GM21825 (cell line): ENCODE results near the gene QRICH1.
A peak's percentile ranks its signal among the peaks of the same experiment; 100 is the strongest.

Experiments
- ATAC-seq: cut with Tn5 transposase; IDR thresholded peaks from one replicate; pipeline ENCODE4 v1.9.1; 2021; ENCODE audit warnings: mild to moderate bottlenecking, moderate library complexity; ENCODE audit not compliant: unreplicated experiment

QRICH1 gene

GRCh38 chr3:49001155-49001554 lies 92.7 kb downstream of the QRICH1 start:
- no peak for ATAC-seq

- ATAC-seq = no peak
Measured at GRCh38 chr3:48999085-48999858, 94.6 kb downstream of the QRICH1 start.

- ATAC-seq = no peak
Measured at GRCh38 chr3:48997714-48998637, 95.9 kb downstream of the QRICH1 start.

DNA sequence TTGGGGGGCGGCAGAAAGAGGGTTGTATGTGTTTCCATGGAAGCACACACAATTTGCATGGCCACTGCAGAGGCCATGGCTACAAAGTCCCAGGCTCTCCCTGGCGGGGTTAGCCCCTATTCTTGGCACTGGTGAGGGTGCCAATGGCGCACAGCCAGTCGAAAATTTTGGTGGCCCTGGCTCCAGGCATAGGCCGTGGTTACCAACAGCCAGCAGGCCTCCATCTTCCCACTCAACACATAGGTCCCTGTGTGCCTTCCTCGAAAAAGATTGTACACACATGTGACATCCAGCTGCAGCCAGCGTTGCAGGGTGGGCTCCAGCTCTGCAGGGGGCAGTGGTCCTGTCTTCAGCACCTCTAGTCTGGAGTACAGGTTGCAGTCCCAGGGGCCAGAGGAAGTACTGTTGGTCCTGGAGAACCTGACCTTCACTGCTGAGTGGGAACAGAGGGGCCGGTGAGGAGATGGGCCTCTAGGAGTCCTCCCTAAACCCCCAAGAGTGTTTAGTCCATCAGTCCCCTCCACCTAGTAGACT lies 96.7 kb downstream of the QRICH1 start:
- ATAC-seq = no peak

DNA sequence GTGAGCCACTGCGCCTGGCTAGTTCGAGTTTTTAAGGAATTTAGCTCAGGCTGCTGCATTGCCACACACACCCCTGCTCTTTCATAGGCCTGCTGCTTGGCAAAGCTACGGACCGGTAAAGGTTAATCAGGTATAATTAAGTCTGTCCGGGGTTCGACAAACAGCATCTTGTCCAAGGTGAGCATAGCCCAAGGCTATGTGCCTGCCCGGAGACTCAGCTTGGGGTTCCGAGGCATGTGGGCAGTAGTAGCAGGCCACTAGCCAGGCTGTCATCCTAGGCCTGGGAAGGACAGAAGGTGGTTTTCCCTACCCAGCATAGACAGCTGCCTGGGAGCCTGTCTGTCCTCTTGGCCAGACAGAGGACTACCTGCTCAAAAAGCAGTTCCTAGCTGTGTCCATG lies 97.2 kb downstream of the QRICH1 start:
- no peak for ATAC-seq

DNA sequence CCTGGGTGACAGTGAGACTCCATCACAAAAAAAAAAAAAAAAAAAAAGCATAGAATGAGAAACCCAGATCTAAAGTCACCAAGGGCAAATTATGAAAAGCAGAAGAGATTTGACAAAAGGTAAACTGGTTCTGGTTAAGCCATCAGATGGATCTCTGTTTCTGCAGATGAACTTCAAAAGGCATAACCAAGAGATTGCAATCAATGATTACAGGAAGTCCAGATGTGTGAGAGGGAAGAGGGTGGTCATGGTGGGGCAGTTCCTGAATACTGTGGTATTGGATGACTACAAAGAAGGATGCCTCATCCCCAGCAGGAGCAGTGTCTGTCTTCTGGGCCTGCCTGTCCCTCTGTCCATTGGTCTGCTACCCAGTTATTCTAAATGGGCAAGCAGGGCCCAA lies 100.0 kb downstream of the QRICH1 start:
- no peak for ATAC-seq

DNA sequence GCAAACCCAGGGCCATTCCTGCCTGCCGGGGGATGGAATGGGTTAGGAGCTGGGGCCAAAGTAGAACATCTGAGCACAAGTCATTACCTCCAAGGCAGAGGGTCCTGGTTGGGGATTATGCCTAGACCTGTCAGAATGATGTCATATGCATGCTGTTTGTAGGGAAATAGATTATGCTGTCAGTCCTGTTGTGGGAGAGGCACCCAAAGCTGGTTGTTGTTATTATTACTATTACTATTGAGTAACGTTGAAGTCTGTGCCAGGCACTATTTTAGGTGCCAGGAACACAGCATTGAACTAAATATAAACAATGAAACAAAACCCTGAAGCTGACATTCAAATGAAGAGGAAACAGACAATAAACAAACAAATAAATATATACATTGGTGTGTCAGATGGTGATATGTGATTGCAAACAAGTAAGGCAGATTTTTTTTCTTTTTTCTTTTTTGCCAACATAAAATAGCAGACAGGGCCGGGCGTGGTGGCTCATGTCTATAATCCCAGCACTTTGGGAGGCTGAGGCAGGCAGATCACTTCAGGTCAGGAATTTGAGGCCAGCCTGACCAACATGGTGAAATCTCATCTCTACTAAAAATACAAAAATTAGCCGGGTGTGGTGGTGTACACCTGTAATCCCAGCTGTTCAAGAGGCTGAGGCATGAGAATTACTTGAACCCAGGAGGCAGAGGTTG lies 101.9 kb downstream of the QRICH1 start:
- ATAC-seq = no peak

DNA sequence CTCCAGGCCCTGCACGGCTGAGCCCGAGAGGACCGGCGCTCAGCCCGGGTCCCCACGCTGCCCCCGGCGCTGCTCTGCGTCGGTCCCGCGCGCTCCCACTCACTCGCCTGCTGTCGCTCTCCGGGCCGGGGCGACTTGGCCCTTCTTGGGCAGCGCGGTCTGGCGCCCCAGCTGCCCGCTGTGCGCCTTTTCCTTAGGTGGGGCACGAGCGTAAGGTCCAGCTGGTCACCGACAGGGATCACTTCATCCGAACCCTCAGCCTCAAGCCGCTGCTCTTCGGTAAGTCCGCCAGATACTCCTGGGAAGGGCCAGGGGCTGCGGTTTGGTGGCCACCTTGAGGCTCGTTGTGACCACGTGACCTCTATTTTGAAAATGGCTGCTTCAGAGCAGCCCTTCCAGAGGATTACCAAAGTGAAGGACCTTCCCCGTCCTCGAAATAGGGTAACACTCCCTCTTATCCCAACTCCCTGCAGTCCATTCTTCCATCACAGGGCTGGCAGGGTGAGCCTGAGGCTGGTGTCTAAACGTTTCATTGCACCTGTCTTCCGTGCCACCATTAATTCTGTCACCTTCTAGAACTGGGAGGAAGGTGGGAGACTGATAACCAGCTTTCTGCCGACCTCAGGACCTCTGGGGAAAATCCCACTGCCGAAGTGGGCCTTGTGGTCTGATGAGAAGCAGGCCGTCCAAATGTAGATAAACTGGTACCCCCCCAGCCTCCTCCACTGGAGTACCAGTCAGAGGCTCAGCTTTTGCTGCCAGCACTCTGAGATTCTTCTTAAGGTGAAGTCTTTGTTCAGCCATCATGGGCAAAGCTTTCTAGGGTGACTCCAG lies 103.0 kb downstream of the QRICH1 start:
- ATAC-seq = peak; percentile 17

GRCh38 chr3:48989796-48990635 lies 103.9 kb downstream of the QRICH1 start, which contains the start of gene P4HTM:
Gene P4HTM (plus strand): TSS chr3:48990241. CDS start chr3:48990257, 16 bp downstream.
- peak; percentile 58 for ATAC-seq

GRCh38 chr3:48989126-48989795 lies 104.6 kb downstream of the QRICH1 start:
- no peak for ATAC-seq

DNA sequence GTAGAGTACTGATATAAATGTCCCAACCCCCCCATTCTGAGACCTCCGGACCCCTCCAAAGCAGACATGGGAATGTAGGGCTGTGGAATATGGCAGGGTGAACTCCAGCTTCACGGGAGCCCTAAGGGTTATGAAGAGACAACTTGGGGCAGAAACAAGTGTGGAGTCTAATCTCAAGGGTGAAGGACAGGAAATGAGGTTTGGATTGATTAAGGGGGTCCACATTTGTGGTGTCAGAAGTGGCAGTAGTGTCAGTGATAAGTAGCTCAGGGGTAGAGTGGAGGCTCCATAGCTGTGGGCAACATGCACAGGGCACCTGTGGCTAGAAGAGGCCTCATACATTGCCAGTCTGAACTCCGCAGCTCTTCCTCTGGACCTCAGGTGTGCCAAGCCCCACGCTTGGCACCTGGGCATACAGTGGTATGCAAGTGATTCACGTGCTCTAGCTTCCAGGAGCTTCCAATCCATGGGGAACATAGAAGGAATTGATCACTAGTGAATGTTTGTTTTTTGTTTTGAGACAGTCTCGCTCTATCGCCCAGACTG lies 108.0 kb downstream of the QRICH1 start:
- ATAC-seq = no peak

GRCh38 chr3:48984663-48985062 lies 109.2 kb downstream of the QRICH1 start:
- no peak for ATAC-seq

DNA sequence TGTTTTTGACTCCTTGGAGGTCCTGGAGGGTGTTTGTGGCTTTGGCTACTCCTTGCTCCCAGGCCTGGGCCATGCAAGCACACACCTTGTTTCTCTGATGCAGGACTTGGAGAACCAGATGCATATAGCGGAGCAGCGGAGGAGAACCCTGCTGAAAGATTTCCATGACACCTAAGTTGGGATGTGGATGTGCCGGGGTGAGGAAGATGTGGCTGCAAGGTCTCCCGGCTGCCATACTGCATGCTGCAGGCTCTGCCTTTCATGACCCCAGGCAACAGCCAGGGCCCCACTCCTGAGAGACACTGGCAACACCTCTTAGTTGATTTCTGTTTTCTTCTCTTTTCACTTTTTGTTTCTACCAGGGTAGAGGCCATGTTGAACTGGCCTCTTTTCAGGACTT lies 110.8 kb downstream of the QRICH1 start:
- no peak for ATAC-seq

- no peak for ATAC-seq
Measured at GRCh38 chr3:48982686-48983085, 111.2 kb downstream of the QRICH1 start.

GRCh38 chr3:48982016-48982415 lies 111.9 kb downstream of the QRICH1 start:
- ATAC-seq = no peak

GRCh38 chr3:48980295-48980694 lies 113.6 kb downstream of the QRICH1 start:
- no peak for ATAC-seq
